HEK293 (cell line): ENCODE results near the gene AP5S1.

Source experiments
- EGR2 ChIP-seq: fragments of 450-650 bp; formaldehyde crosslinking; IDR thresholded peaks from 2 replicates; pipeline ENCODE4 v1.5.1; 2016; ENCODE audit warnings: low read depth, missing biosample characterization, missing genetic modification characterization
- HOXD13 ChIP-seq: sonication (generic); formaldehyde crosslinking; IDR thresholded peaks from 2 replicates; pipeline ENCODE4 v1.8.0; 2022; ENCODE audit warnings: missing genetic modification reagents, borderline replicate concordance
- KLF7 ChIP-seq: fragments of 450-650 bp; formaldehyde crosslinking; IDR thresholded peaks from 2 replicates; pipeline ENCODE4 v1.5.1; 2016; ENCODE audit warnings: missing biosample characterization, missing genetic modification characterization, borderline replicate concordance
- MYNN ChIP-seq: fragments of 450-650 bp; formaldehyde crosslinking; IDR thresholded peaks from 2 replicates; pipeline ENCODE4 v1.5.1; 2016; ENCODE audit warnings: missing biosample characterization, missing genetic modification characterization, borderline replicate concordance
- OVOL3 ChIP-seq: fragments of 450-650 bp; formaldehyde crosslinking; IDR thresholded peaks from 2 replicates; pipeline ENCODE4 v1.5.1; 2016; ENCODE audit warnings: missing biosample characterization, missing genetic modification characterization
- SCRT1 ChIP-seq: fragments of 450-650 bp; formaldehyde crosslinking; IDR thresholded peaks from 2 replicates; pipeline ENCODE4 v1.5.1; 2016; ENCODE audit warnings: missing biosample characterization, missing genetic modification characterization, borderline replicate concordance
- TRIM28 ChIP-seq: IDR thresholded peaks from 2 replicates; pipeline ENCODE4 v1.6.1; 2011; ENCODE audit warnings: low read length, control low read depth, borderline replicate concordance
- ZBTB8A ChIP-seq: fragments of 450-650 bp; formaldehyde crosslinking; IDR thresholded peaks from 2 replicates; pipeline ENCODE4 v1.5.1; 2016; ENCODE audit warnings: missing biosample characterization, missing genetic modification characterization
- ZFP3 ChIP-seq: fragments of 450-650 bp; formaldehyde crosslinking; IDR thresholded peaks from 2 replicates; pipeline ENCODE4 v1.5.1; 2016; ENCODE audit warnings: low read depth, missing biosample characterization, missing genetic modification characterization
- ZNF2 ChIP-seq: fragments of 450-650 bp; formaldehyde crosslinking; IDR thresholded peaks from 2 replicates; pipeline ENCODE4 v1.5.1; 2016; ENCODE audit warnings: missing biosample characterization, missing genetic modification characterization
- ZNF302 ChIP-seq: fragments of 450-650 bp; formaldehyde crosslinking; IDR thresholded peaks from 2 replicates; pipeline ENCODE4 v1.5.1; 2016; ENCODE audit warnings: missing biosample characterization, missing genetic modification characterization, low read depth
- ZNF37A ChIP-seq: fragments of 450-650 bp; IDR thresholded peaks from 2 replicates; pipeline ENCODE4 v1.5.1; 2018; ENCODE audit warnings: missing biosample characterization, missing genetic modification characterization
- ZNF404 ChIP-seq: fragments of 450-650 bp; formaldehyde crosslinking; IDR thresholded peaks from 2 replicates; pipeline ENCODE4 v1.5.1; 2017; ENCODE audit warnings: missing biosample characterization, missing genetic modification characterization
- ZNF596 ChIP-seq: fragments of 450-650 bp; IDR thresholded peaks from 2 replicates; pipeline ENCODE4 v1.5.0; 2018; ENCODE audit warnings: missing biosample characterization, mild to moderate bottlenecking, missing genetic modification characterization, moderate library complexity
- ZNF610 ChIP-seq: fragments of 450-650 bp; formaldehyde crosslinking; IDR thresholded peaks from 2 replicates; pipeline ENCODE4 v1.5.1; 2016; ENCODE audit warnings: missing biosample characterization, missing genetic modification characterization, borderline replicate concordance
- ZNF776 ChIP-seq: fragments of 450-650 bp; formaldehyde crosslinking; IDR thresholded peaks from 2 replicates; pipeline ENCODE4 v1.5.0; 2017; ENCODE audit warnings: missing biosample characterization, missing genetic modification characterization, borderline replicate concordance
- ZSCAN16 ChIP-seq: fragments of 450-650 bp; formaldehyde crosslinking; IDR thresholded peaks from 2 replicates; pipeline ENCODE4 v1.5.1; 2016; ENCODE audit warnings: missing biosample characterization, missing genetic modification characterization
- TF ChIP-seq, protein P1 (sequence below): fragments of 450-650 bp; formaldehyde crosslinking; IDR thresholded peaks from 2 replicates; pipeline ENCODE4 v1.5.1; 2016; ENCODE audit warnings: missing biosample characterization, missing genetic modification characterization
- TF ChIP-seq, protein P2 (sequence below): fragments of 450-650 bp; formaldehyde crosslinking; IDR thresholded peaks from 2 replicates; pipeline ENCODE4 v1.5.0; 2017; ENCODE audit warnings: missing biosample characterization, missing genetic modification characterization, borderline replicate concordance
- TF ChIP-seq, protein P3 (sequence below): fragments of 450-650 bp; formaldehyde crosslinking; IDR thresholded peaks from 2 replicates; pipeline ENCODE4 v1.5.1; 2016; ENCODE audit warnings: missing biosample characterization, missing genetic modification characterization, borderline replicate concordance
- TF ChIP-seq, protein P4 (sequence below): fragments of 450-650 bp; formaldehyde crosslinking; IDR thresholded peaks from 2 replicates; pipeline ENCODE4 v1.5.1; 2016; ENCODE audit warnings: missing biosample characterization, missing genetic modification characterization
- TF ChIP-seq, protein P5 (sequence below): fragments of 450-650 bp; formaldehyde crosslinking; IDR thresholded peaks from 2 replicates; pipeline ENCODE4 v1.5.1; 2016; ENCODE audit warnings: missing biosample characterization, missing genetic modification characterization
- TF ChIP-seq, protein P6 (sequence below): fragments of 450-650 bp; IDR thresholded peaks from 2 replicates; pipeline ENCODE4 v1.5.1; 2018; ENCODE audit warnings: missing biosample characterization, mild to moderate bottlenecking, missing genetic modification characterization

Gene AP5S1

DNA sequence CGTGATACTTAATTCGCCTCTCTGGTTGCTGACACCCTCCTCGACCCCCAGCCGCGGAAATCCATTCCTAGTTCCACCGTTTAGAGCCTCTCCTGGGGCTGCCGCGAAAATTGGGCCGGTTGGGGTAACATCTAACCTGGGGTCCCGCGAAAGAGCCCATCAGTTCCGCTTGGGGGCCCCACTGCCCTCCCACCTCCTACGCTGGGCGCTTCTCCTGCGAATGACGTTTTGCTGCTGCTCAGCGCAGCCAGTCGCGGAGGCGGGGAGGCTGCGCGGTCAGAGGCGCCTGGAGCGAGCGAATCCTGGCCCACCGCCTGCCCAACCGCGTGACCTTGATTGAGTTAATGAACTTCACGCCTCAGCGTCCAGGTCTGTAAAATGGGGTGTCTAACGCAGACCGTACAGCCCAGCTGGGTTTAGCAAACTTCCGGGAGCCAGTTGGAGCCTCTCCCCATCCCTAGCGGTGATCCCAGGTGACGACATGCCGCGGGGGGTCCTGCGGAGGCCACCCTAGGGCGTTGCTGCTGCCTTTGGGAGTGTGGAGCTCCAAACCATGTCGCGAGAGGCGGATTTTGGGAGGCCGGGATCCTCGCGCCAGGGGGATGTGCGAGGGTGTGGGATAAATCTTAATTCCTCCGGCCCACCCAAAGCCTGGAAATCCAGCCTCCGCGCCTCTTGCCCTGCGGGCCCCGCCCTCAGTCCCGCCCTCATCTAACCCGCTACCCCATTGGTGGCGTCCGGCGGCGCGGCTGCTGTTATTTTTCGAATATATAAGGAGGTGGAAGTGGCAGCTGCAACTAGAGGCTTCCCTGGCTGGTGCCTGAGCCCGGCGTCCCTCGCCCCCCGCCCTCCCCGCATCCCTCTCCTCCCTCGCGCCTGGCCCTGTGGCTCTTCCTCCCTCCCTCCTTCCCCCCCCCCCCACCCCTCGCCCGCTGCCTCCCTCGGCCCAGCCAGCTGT, 24.6 kb upstream of the AP5S1 start, which contains the start of gene CDC25B (continued):
- peak; percentile 62; the same call in 1 of the 2 replicates for TF ChIP-seq KLF7 (tag by site-specific recombination)
- TF ChIP-seq, protein P1, sequence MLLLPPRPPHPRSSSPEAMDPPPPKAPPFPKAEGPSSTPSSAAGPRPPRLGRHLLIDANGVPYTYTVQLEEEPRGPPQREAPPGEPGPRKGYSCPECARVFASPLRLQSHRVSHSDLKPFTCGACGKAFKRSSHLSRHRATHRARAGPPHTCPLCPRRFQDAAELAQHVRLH: no peak
- TF ChIP-seq, protein P2, sequence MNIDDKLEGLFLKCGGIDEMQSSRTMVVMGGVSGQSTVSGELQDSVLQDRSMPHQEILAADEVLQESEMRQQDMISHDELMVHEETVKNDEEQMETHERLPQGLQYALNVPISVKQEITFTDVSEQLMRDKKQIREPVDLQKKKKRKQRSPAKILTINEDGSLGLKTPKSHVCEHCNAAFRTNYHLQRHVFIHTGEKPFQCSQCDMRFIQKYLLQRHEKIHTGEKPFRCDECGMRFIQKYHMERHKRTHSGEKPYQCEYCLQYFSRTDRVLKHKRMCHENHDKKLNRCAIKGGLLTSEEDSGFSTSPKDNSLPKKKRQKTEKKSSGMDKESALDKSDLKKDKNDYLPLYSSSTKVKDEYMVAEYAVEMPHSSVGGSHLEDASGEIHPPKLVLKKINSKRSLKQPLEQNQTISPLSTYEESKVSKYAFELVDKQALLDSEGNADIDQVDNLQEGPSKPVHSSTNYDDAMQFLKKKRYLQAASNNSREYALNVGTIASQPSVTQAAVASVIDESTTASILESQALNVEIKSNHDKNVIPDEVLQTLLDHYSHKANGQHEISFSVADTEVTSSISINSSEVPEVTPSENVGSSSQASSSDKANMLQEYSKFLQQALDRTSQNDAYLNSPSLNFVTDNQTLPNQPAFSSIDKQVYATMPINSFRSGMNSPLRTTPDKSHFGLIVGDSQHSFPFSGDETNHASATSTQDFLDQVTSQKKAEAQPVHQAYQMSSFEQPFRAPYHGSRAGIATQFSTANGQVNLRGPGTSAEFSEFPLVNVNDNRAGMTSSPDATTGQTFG (tag by site-specific recombination): no peak
- TF ChIP-seq ZFP3 (tag by site-specific recombination): no peak
- TF ChIP-seq ZSCAN16 (tag by site-specific recombination): no peak
- TF ChIP-seq ZNF37A (tag by site-specific recombination): no peak
- TF ChIP-seq, protein P3, sequence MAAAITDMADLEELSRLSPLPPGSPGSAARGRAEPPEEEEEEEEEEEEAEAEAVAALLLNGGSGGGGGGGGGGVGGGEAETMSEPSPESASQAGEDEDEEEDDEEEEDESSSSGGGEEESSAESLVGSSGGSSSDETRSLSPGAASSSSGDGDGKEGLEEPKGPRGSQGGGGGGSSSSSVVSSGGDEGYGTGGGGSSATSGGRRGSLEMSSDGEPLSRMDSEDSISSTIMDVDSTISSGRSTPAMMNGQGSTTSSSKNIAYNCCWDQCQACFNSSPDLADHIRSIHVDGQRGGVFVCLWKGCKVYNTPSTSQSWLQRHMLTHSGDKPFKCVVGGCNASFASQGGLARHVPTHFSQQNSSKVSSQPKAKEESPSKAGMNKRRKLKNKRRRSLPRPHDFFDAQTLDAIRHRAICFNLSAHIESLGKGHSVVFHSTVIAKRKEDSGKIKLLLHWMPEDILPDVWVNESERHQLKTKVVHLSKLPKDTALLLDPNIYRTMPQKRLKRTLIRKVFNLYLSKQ (tag by site-specific recombination): no peak
- TF ChIP-seq HOXD13 (CRISPR knock-in tag): no peak
- no peak for TF ChIP-seq OVOL3 (tag by site-specific recombination)
- no peak for TF ChIP-seq ZNF776 (tag by site-specific recombination)
- peak; percentile 77 for TF ChIP-seq EGR2
- peak; percentile 49 for TF ChIP-seq ZBTB8A (tag by site-specific recombination)
- TF ChIP-seq ZNF2 (tag by site-specific recombination): peak; percentile 50; the same call in 1 of the 2 replicates
- TF ChIP-seq ZNF610: peak; percentile 58; the same call in 1 of the 2 replicates
- TF ChIP-seq, protein P4, sequence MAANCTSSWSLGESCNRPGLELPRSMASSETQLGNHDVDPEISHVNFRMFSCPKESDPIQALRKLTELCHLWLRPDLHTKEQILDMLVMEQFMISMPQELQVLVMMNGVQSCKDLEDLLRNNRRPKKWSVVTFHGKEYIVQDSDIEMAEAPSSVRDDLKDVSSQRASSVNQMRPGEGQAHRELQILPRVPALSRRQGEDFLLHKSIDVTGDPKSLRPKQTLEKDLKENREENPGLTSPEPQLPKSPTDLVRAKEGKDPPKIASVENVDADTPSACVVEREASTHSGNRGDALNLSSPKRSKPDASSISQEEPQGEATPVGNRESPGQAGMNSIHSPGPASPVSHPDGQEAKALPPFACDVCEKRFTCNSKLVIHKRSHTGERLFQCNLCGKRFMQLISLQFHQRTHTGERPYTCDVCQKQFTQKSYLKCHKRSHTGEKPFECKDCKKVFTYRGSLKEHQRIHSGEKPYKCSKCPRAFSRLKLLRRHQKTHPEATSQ (tag by site-specific recombination): peak; percentile 87
- no peak for TF ChIP-seq MYNN (tag by site-specific recombination)
- no peak for TF ChIP-seq TRIM28
- TF ChIP-seq, protein P5, sequence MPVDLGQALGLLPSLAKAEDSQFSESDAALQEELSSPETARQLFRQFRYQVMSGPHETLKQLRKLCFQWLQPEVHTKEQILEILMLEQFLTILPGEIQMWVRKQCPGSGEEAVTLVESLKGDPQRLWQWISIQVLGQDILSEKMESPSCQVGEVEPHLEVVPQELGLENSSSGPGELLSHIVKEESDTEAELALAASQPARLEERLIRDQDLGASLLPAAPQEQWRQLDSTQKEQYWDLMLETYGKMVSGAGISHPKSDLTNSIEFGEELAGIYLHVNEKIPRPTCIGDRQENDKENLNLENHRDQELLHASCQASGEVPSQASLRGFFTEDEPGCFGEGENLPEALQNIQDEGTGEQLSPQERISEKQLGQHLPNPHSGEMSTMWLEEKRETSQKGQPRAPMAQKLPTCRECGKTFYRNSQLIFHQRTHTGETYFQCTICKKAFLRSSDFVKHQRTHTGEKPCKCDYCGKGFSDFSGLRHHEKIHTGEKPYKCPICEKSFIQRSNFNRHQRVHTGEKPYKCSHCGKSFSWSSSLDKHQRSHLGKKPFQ (tag by site-specific recombination): no peak
- TF ChIP-seq SCRT1: no peak
- TF ChIP-seq, protein P6, sequence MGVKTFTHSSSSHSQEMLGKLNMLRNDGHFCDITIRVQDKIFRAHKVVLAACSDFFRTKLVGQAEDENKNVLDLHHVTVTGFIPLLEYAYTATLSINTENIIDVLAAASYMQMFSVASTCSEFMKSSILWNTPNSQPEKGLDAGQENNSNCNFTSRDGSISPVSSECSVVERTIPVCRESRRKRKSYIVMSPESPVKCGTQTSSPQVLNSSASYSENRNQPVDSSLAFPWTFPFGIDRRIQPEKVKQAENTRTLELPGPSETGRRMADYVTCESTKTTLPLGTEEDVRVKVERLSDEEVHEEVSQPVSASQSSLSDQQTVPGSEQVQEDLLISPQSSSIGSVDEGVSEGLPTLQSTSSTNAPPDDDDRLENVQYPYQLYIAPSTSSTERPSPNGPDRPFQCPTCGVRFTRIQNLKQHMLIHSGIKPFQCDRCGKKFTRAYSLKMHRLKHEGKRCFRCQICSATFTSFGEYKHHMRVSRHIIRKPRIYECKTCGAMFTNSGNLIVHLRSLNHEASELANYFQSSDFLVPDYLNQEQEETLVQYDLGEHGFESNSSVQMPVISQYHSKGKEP (tag by site-specific recombination): peak; percentile 51; the same call in 1 of the 2 replicates
- TF ChIP-seq ZNF404 (tag by site-specific recombination): no peak
- TF ChIP-seq ZNF302: no peak
- no peak for TF ChIP-seq ZNF596 (tag by site-specific recombination)
